Measurements from ENCODE around the gene TUBGCP6. TPM values are rescaled to one million over a fixed set of nuclear protein-coding genes. Genes with fewer than 3 reads are reported as not detected.

The TUBGCP6 gene
- total and polyA plus RNA-seq, 2 donors (not counting 1 experiment from before 2014, with no cell fraction given), result 137 to 178 TPM

GRCh38 chr22:50184902-50185374, 59.9 kb downstream of the TUBGCP6 start:
- peaks cover 11% of the 10 kb centered on the region for H3K79me2 ChIP-seq (ENCODE audit: control insufficient read depth, insufficient read depth, low read length)
- peaks cover 50 to 54% of the 10 kb centered on the region in 2 donors for H3K4me1 ChIP-seq (ENCODE audit: control insufficient read depth in 2 of 2, insufficient read depth in 2 of 2, low read length in 2 of 2)
- DNase-seq, result no peak
- ChIA-PET CTCF (interaction anchor here (0.9 kb wide), 1 partner anchor 24 kb away, joined by 4 read pairs; no protein-coding TSS in a partner anchor), POLR2A (interaction anchor here (0.6 to 1.1 kb wide), 2 partner anchors 11 kb away, joined by 3 read pairs; no protein-coding TSS in a partner anchor)
- peak overlapping the region; percentile 99 for H3K4me2 ChIP-seq (replicated peaks; ENCODE audit: low read depth, low read length, poor library complexity, severe bottlenecking)
- no peaks in the 10 kb centered on the region for H4K20me1 ChIP-seq (ENCODE audit: control insufficient read depth, insufficient read depth, low read length, poor library complexity, severe bottlenecking)
- peak overlapping the region; percentile 76 for H2AFZ ChIP-seq (ENCODE audit: insufficient read depth, low read depth, low read length, poor library complexity, severe bottlenecking)
- H3K36me3 ChIP-seq (replicated peaks in 1 of 2; ENCODE audit: control extremely low read depth in 1 of 2, control insufficient read depth in 1 of 2, extremely low read depth in 1 of 2, insufficient read depth in 2 of 2, low read length in 1 of 2), result peaks cover 0 to 7% of the 10 kb centered on the region in 2 experiments
- no peak overlapping the region for H3K27ac ChIP-seq (ENCODE audit: low read length in 2 of 2)
- peaks cover 0 to 21% (median 2%) of the 10 kb centered on the region in 4 experiments for H3K27me3 ChIP-seq (replicated peaks in 1 of 4; ENCODE audit: control extremely low read depth in 1 of 4, control insufficient read depth in 3 of 4, insufficient read depth in 4 of 4, low read length in 3 of 4)
- WGBS (ENCODE audit: insufficient coverage), result 6% methylated on average over 63 of the region's 63 CpGs
- Mint-ChIP-seq H3K4me3 (peak overlapping the region; percentile 89), H3K27me3 (no peaks in the 10 kb centered on the region), H3K27ac (peak overlapping the region; percentile 46), H3K4me1 (peaks cover 37% of the 10 kb centered on the region), H3K9me3 (ENCODE audit: insufficient read depth) (no peaks in the 10 kb centered on the region)
- intact Hi-C loops (cut with micrococcal nuclease), result loop anchor here (1.0 to 2.0 kb wide), 2 partner anchors 12 to 16 kb away; partner anchors contain the start of gene SELENOO
- no peaks in the 10 kb centered on the region for H3K9me3 ChIP-seq (ENCODE audit: control extremely low read depth in 1 of 3, control insufficient read depth in 2 of 3, insufficient read depth in 1 of 3, low read length in 2 of 3)
- no peak for ATAC-seq (ENCODE audit: low read depth)
- no peak for TF ChIP-seq EZH2 (IDR thresholded peaks at IDR 0.05; ENCODE audit: borderline replicate concordance, insufficient read depth, low read depth, low read length, poor library complexity, severe bottlenecking)
- TF ChIP-seq CTCF (IDR thresholded peaks at IDR 0.05), result no peak
- peak overlapping the region; percentile 80 for H3K9ac ChIP-seq (ENCODE audit: low read length)
- peak overlapping the region; percentile 38 to 70 (median 61) for H3K4me3 ChIP-seq (ENCODE audit: control extremely low read depth in 1 of 5, extremely low read depth in 1 of 5, insufficient read depth in 1 of 5, low read depth in 2 of 5, low read length in 4 of 5)

Data from B cell (primary cell).